Putamen (tissue), 1 donor: ENCODE measurements around the gene STRN.
"Not testable (repeated sequence)": the region's sequence is repeated elsewhere in the genome, so short reads cannot be mapped to it uniquely, and the experiment has no call there.

Source experiments
- DNase-seq: peaks from one replicate; pipeline ENCODE4 v3.0.0-alpha.2; 2016; ENCODE audit warnings: low spot score

STRN gene

DNA sequence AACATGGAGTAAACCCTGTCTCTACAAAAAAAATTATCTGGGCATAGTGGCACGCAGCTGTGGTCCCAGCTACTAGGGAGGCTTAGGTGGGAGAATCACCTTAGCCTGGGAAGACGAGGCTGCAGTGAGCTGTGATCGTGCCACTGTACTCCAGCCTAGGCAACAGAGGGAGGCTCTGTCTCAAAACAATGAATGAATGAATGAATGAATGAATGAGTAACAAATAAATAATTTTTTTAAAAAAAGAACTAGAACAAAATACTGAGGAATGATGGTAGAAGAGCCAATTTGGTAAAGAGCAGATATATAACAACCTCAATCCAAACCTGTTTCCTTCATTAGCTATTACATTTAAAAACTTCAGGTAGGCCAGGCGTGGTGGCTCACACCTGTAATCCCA lies 60.1 kb downstream of the STRN start:
- DNase-seq: no peak

DNA sequence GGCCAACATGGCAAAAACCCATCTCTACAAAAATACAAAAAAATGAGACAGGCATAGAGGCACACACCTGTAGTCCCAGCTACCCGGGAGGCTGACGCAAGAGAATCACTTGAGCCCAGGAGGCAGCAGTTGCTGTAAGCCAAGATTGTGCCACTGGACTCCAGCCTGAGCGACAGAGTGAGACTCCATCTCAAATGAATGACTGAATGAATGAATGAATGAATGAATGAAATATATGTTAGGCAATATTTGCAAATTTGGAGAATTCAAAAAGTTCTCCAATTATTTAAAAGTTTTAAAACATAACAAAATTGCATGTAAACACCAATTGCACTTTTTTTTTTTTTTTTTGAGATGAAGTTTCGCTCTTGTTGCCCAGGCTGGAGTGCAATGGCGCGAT lies 61.7 kb downstream of the STRN start:
- no peak for DNase-seq

DNA sequence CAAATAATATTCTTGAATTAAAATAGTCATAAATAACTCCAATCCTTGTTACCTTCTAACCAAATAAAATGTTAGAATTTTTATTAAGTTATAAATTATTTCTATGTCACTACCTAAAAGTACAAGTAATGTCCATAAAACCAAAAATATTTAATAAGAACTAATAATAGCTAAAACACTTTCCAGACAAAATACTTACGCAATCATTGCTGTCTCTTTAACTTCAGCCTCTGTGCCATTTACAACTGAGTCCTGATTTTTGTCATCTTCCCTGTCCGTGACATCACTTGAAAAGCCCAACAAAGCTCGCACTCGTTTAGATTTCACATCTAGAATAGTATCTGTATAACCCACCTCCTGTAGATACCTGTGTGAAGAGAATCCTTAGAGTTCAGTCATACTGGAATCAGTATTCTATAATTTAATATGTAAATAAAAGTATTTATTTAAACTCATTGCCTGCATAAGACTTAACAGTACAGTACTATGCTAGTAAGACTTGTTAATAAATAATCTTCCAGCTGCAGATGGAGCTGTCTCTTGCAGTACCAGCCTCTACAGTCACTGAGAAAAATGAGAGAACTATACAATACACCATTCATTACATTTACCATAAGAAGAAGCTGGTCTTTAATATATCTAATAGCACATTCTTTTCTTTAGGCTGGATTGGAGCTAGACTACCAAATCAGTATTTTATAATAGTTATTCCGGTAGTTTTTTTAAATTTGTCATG lies 63.8 kb downstream of the STRN start:
- DNase-seq: peak; percentile 61

DNA sequence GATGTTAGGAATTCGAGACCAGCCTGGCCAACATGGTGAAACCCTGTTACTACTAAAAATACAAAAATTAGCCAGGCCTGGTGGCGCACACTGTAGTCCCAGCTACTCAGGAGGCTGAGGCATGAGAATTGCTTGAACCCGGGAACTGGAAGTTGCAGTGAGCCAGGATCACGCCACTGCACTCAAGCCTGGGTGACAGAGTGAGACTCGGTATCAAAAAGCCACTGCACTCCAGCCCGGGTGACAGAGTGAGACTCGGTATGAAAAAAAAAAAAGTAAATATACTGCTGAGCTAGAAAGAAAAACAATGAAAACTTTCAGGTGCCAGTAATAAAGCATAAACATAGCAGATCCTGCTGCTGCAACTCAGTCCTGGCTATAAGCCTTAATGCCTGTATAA lies 73.5 kb downstream of the STRN start:
- DNase-seq: no peak

DNA sequence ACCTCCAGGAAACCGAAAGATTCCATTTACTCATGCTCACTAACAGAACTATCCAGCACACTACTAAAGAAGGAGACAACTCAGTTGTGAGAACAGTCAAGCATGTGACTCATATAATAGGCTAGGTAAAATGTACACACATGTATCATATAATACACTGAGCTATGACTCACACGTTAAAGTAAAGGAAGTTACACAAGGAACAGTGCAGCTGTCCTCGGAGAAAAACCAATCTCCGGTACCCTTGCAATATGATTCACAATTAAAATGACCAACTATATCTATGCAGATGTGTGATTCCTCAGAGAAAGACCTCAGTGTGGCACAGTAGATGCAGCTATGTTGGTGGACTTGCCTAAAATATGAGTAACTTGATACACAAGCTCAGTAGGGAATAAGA lies 76.5 kb downstream of the STRN start:
- no peak for DNase-seq

DNA sequence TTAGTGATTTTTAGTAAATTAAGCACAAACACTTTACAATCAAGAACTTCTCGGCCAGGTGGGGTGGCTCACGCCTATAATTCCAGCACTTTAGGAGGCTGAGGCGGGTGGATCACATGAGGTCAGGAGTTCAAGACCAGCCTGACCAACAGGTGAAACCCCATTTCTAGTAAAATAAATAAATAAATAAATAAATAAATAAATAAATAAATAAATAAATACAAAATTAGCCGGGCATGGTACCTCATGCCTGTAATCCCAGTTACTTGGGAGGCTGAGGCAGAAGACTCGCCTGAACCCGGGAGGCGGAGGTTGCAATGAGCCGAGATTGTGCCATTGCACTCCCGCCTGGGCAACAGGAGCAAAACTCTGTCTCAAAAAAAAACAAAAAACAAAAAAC lies 79.2 kb downstream of the STRN start:
- DNase-seq: not testable (repeated sequence)

DNA sequence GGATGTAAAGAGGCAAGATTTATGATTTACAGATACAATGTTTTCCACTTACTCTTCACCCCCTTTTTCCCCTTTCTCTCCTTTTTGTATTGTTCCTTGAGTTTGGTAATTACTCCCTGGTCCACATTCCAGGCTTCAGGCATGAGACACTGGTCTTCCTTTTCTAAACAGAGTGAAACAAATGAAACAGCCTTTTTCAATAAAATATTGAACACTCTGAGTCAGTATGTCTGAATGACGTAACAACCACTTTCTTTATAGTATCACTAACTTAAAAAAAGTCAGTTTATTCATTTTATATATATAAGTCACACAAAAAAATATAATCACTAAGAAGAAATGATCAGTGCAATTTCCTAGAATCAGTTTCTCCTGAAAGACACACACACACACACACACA lies 79.7 kb downstream of the STRN start:
- no peak for DNase-seq

DNA sequence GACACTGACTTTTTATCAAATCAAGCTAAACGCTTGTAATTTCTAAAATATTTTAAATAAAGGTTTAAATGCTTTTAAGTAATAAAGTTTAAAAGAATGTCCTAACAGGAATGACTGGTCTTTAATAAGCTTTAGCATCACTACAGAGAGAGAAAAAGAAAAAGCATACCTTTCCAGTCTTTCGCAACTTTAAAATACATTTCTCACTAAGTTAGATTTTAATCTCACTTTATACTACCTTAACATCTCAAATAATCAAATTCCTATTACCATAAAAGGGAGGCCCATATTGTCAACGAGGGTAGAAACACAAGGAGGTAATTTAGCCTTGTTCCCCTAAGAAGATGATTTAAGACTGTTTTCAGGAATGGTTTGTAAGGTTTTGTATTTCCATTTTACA lies 80.7 kb downstream of the STRN start:
- DNase-seq: no peak

DNA sequence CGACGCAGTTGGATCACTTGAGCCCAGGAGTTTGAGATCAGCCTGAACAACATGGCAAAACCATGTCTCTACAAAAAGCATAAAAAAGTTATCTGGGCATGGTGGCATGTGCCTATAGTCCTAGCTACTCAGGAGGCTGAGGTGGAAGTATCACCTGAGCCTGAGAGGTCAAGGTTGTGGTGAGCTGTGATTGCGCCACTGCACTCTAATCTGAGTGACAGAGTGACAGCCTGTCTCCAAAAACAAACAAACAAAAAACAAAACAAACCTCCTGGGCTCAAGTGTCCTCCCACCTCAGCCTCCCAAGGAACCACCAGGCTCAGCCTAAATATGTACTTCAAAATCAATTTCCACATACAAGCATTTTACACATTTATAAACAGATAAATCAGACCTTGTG lies 83.8 kb downstream of the STRN start:
- no peak for DNase-seq

DNA sequence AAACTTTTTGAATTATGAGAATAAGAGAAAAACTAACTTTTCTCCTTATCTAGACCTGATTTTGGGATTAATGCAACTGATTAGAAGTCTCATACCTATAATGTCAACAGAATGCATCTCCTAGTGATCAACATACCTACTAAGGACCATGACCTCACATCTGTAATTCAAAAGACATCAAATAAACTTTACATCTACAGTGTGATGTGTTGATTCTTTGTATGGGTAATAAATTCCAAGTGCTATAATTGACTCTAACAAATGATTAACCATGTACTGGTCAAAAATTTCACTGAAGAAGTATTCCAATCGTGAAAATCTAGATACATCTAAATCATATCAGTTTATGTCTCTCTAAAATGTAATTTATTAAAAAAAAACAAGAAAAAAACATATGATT lies 84.5 kb downstream of the STRN start:
- DNase-seq: no peak

DNA sequence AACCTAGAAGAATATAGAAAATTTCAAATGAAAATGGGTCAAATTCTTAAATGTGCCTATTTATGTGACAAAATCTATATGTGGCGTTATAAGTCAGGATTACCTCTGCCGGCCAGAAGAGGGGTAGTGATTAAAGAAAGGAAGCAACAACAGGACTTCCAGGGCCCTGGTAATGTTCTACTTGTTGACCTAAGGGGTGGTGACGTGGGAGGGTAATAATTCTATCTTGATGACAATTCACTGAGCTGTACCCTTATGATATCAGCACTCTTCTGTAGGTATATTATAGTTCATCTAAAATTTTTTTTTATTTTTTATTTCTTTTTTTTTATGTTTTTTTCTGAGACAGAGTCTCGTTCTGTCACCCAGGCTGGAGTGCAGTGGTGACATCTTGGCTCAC lies 87.9 kb downstream of the STRN start:
- DNase-seq: no peak

DNA sequence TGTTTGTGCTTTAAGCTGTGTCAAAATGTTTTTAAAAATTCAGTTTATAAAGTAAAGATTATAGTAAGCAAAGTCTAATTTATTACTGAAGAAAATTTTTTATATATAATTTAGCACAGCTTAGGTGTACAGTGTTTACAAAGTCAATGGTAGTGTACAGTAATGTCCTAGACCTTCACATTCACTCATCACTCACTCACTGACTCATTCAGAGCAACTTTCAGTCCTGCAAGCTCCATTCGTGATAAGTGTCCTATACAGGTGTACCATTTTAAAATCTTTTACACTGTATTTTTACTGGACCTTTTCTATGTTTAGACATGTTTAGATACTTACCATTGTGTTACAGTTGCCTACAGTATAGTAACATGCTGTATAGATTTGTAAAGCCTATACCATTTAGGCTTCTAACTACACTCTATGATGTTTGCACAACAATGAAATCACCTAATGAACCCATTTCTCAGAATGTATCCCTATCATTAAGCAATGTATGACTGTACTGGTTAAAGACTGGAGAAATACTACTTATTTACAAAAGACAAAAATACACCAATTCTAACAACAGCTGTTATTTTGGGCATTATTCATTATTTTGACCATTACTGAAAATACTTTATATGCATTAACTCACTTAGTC lies 95.1 kb downstream of the STRN start:
- no peak for DNase-seq

DNA sequence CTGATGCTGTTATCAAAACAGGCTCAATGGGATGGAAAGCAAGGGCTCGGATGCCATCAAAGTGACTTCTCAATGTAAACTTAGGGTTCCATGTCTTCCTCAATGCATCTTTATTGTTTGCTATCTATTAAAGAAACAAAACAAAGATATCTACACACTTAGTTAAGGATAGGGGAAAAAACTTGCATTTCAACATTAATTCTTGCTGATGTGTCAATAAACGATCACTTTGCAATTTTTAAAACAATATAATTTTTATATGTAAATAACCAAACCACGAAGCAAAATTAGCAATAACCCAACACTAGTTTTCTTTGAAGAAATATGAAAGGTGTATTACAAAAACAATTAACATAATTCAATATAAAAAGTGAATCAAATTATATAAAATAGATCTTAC lies 96.7 kb downstream of the STRN start:
- no peak for DNase-seq

DNA sequence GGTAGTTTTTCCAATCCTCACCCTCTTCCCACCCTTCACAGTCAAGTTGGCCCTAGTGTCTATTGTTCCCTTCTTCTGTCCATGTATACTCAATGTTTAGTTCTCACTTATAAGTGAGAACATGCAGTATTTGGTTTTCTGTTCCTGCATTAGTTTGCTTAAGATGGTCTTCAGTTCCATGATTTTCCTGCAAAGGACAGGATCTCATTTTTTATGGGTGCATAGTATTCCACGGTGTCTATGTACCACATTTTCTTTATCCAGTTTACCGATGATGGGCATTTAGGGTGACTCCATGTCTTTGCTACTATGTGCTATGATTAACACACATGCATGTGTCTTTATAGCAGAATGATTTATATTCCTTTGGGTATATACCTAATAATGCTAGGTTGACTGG lies 104.4 kb downstream of the STRN start:
- DNase-seq: no peak

DNA sequence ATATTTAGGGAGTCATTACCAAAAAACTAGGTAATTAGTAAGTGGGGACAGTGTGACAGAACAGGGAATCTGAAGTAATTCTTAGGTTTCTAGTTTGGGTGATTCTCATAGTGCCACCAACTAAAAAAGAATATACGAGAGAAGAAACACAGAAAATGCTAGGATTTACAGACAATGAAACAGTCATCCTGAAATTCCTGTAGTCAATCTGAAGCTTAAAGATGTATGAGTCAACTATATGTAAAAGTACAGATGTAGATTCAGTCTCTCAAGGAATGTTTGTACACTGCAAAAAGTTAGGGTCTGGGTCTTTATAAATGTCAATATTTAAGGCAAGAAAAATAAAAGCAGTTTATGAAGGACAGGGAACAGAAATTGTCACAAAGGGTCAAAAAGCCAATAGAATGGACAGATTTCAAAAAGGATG lies 107.0 kb downstream of the STRN start:
- DNase-seq: no peak

DNA sequence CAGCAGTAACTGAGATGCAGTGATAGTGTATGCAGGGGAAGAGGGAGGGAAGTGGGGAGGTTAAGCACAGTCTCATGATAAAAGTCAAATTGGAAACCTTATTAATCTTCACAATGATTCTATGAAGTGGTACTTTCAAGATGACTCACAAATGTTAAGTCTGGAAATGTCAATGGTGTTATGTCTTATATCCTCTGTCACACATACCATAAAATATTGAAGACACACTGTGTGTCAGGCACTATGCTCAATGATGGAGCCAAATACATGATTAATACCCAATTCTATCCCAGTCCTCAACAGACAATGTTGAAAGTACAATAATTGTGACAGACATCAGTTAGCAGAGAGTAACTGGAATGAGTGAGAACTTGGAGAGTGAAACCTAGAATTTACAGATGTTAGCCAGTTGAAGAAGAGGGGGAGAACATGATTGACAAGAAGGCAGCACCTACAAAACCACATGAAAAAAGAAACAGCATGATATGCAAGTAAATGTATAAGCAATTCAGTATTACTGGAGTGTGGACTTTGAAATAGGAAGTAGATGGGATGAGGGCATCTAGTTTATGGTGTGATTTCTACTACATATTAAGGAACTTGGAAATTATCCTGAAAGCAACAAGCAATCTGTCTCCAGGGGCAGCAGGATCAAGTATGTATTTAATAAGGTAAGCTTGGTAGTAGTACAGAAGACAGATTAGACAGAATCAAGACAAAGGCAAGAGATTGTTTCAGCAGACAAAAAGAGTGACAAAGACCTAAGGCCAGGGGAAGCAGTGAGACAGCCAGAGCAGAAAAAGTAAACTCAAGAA lies 107.6 kb downstream of the STRN start:
- DNase-seq: no peak

DNA sequence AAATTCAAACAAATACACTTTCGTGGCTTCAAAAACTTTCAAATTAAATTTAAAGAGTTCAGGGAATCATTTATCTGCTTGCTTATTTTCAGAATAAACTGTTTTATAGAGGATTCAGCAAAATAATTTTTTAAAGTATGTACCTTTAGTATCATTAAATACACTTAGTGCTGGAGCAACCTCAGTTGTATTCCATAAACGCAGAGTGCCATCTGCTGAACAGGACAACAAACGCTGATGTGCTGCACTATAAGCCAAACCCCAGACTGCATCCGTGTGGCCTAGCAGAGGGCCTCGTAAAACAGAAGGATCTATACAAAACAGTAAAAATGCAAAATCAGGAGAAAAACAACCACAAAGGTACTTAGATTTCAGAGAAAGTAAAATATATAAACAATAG lies 108.6 kb downstream of the STRN start:
- no peak for DNase-seq

DNA sequence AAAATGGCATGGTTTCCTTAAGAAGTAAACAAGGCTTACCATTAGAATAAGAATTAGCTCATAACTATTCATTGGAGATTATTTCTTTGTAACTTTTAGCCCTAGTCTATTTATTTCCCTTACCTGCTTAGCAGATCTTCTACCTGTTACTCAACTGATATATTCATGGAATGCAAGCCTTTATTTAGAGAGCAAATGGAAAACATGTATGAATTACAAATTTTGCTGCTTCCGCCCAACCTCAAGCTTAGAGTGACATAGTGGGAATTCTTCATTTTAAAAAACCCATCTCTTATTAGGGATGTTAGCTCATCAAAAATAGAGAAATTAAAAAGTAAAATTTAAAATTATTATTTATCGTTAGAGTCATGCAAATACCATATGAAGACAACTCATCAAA lies 110.9 kb downstream of the STRN start:
- no peak for DNase-seq

DNA sequence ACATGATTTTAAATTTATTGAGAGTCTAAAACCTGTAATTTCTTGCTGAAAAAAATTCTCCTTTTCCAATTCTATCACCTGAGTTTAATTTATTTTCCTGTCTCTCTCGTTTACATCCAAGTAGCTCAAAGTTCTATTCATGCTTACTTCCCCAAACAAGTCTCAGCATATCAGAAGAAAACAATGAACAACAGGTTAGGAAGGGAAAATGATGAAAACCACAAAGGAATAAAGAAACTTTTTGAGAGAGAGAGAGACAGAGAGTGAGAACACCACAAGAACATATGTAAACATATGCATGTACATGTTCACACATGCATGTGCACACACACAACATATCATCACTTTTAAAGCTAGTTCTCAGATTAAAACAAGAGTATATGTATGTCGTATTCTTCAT lies 112.1 kb downstream of the STRN start:
- no peak for DNase-seq

DNA sequence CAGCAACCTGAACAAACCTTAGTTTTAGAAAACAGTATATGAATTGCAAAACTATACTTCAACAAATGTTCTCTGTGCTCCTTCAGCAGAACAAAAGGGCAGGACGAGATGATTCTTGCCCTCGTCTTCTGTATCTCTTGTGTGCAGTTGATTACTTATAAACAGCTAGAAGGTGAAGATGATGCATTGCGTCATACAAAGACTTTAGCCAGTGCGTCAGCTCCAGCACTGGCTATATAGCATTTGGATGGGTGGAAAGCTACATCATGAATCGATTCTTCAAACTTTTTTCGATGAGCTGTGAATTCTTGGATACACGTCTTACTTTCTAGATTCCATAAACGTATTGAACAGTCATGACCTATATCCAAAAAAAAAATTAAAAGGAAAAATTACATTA lies 117.1 kb downstream of the STRN start:
- DNase-seq: no peak

DNA sequence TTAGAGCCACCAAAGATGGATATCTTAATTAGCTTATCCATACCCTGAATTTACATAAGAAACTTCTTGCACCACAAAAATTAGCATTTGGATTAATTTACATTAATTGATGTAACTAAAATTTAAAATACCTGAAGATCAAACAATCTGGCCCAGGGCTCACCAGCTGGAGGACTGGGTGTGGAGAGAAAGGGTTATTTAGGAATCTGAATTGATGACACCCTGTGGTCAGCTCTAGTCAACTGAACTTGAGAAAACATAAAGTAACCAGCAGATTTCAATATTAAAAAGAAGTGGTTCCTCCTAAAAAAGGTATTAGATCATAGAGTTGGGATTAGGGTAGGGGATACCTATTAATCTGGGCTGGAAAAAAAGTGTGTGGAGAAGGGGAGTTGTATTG lies 122.5 kb downstream of the STRN start:
- DNase-seq: no peak

DNA sequence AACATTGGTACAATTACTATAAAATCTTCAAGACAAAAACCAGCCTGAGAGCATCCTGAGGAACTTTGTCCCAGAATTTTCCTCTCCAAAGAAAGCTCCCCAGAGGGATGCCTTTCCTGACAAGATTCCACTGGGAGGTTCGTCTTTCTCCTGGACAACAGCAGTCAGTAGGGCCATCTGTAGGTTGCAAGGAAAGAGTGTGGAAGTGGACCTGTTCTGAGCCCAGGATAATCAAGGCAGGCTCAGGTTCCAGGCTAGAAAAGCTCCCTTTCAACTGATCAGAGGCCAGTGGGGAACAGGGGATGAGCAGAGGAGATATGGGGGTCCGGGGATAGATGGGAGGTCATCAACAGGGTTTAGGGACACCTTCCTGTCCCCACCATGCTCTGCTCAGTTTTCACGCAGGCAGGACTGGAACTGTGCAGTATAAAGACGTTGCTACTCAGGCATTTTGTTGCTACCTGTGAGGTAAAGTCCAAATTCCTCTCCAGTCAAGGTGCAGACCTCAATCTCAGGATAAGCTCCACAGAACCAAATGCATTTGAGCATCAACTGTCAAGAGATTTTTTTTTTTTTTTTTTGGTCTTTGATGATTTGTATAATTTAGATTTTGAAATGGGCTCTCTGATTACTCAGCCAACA lies 126.2 kb downstream of the STRN start:
- DNase-seq: no peak
